HepG2 (cell line): Measurements from ENCODE around the gene SLCO3A1. TPM values are rescaled to one million over a fixed set of nuclear protein-coding genes. Genes with fewer than 3 reads are reported as not detected.

Experiments used
- ATAC-seq: fragments of 200-7000 bp; cut with Tn5 transposase; 3 replicates; pipeline ENCODE4 v1.9.1; 2020; ENCODE audit warnings: mild to moderate bottlenecking, moderate library complexity
- BruUV-seq: library from RNA; stranded (reverse); fragments of 400-500 nt; replicated peaks from 2 replicates; lab custom pipeline; 2021; lab: Mats Ljungman, UMichigan
- CTCF ChIA-PET: fragments of 300-600 bp; formaldehyde crosslinking; extraction: SDS; loops from one replicate; lab custom pipeline; 2021; ENCODE audit warnings: low total read pairs, inconsistent platforms, low intra/inter-chr PET ratio; lab: Yijun Ruan, JAX
- POLR2A ChIA-PET: fragments of 350-600 bp; sonication (Branson Sonifier 250); formaldehyde crosslinking; loops from one replicate; lab custom pipeline; 2020; ENCODE audit warnings: antibody characterized with exemption, inconsistent platforms; lab: Yijun Ruan, JAX
- DNase-seq: peaks from one replicate; pipeline ENCODE4 v3.0.0-alpha.2; 2015; ENCODE audit warnings: low spot score
- FAIRE-seq: peaks from 3 replicates; lab custom pipeline; 2011; peaks lifted over from hg19 to GRCh38; lab: Jason Lieb, UNC
- H2AFZ ChIP-seq: one replicate; pipeline ENCODE4 v1.6.1; 2011; ENCODE audit warnings: low read length, inconsistent platforms
- H3K27ac ChIP-seq: fragments of 300-600 bp; 3 replicates; pipeline ENCODE4 v1.8.0; 2011; ENCODE audit warnings: mixed run types, mild to moderate bottlenecking, mixed read lengths, low read length, inconsistent platforms; ENCODE audit not compliant: insufficient read depth; ENCODE audit errors: extremely low read length
- H3K27me3 ChIP-seq, 2 experiments: fragments of 200-600 bp in 1 of 2; 2 replicates in 1 of 2; 3 replicates in 1 of 2; pipeline versions ENCODE4 v1.6.0 to v1.8.0; 2011; ENCODE audit warnings: low read length in 2 of 2, mild to moderate bottlenecking in 2 of 2, moderate library complexity in 2 of 2, inconsistent platforms in 1 of 2; ENCODE audit not compliant: insufficient read depth in 2 of 2, control insufficient read depth in 1 of 2
- H3K36me3 ChIP-seq, 2 experiments: fragments of 200-600 bp in 1 of 2; replicated peaks in 1 of 2; 2 replicates in 1 of 2; 3 replicates in 1 of 2; pipeline versions ENCODE4 v1.5.1 to v1.8.0; 2011; ENCODE audit warnings: low read length in 2 of 2, inconsistent platforms in 1 of 2; ENCODE audit not compliant: insufficient read depth in 2 of 2, control insufficient read depth in 1 of 2
- H3K4me1 ChIP-seq: 2 replicates; pipeline ENCODE4 v1.5.1; 2012; ENCODE audit warnings: low read length, inconsistent platforms; ENCODE audit not compliant: insufficient read depth
- H3K4me2 ChIP-seq: 2 replicates; pipeline ENCODE4 v1.6.0; 2011; ENCODE audit warnings: low read depth, low read length, inconsistent platforms
- H3K4me3 ChIP-seq, 3 experiments: fragments of 200-600 bp in 1 of 3; sonication (generic), shearing (Covaris generic) in 1 of 3; replicated peaks in 1 of 3; 2 replicates each; pipeline ENCODE4 v1.5.1; 2011 to 2016; ENCODE audit warnings: low read length in 3 of 3, inconsistent platforms in 2 of 3, low read depth in 2 of 3, mild to moderate bottlenecking in 2 of 3, control low read depth in 1 of 3, mixed read lengths in 1 of 3; ENCODE audit not compliant: insufficient read depth in 1 of 3
- H3K79me2 ChIP-seq: one replicate; pipeline ENCODE4 v1.6.1; 2011; ENCODE audit warnings: low read length, inconsistent platforms; ENCODE audit not compliant: insufficient read depth
- H3K9ac ChIP-seq: 2 replicates; pipeline ENCODE4 v1.6.0; 2011; ENCODE audit warnings: mild to moderate bottlenecking, low read depth, low read length, inconsistent platforms; ENCODE audit not compliant: insufficient read depth
- H3K9me3 ChIP-seq: 2 replicates; pipeline ENCODE4 v1.5.1; 2012; ENCODE audit warnings: mild to moderate bottlenecking, low read length
- H4K20me1 ChIP-seq: 2 replicates; pipeline ENCODE4 v1.6.0; 2011; ENCODE audit warnings: inconsistent platforms, mild to moderate bottlenecking, low read length, moderate library complexity; ENCODE audit not compliant: insufficient read depth
- AGO2 ChIP-seq: fragments of 200-400 bp; formaldehyde crosslinking; optimal IDR thresholded peaks from 2 replicates; pipeline ENCODE3; 2017; ENCODE audit warnings: mild to moderate bottlenecking, low read depth, low read length, moderate library complexity
- E2F5 ChIP-seq: sonication (generic); formaldehyde crosslinking; conservative IDR thresholded peaks from 2 replicates; pipeline ENCODE4 v1.4.0; 2020; ENCODE audit warnings: missing genetic modification reagents
- ISL2 ChIP-seq: sonication (generic); formaldehyde crosslinking; IDR thresholded peaks from 2 replicates; pipeline ENCODE4 v1.5.0; 2020; ENCODE audit warnings: missing genetic modification reagents
- KLF13 ChIP-seq: sonication (generic); formaldehyde crosslinking; IDR thresholded peaks from 2 replicates; pipeline ENCODE4 v1.4.0; 2020; ENCODE audit warnings: mild to moderate bottlenecking, missing genetic modification reagents
- MLLT10 ChIP-seq: sonication (generic); formaldehyde crosslinking; IDR thresholded peaks from 2 replicates; pipeline ENCODE4 v1.4.0; 2020; ENCODE audit warnings: missing genetic modification reagents
- MTERF4 ChIP-seq: sonication (generic); formaldehyde crosslinking; IDR thresholded peaks from 2 replicates; pipeline ENCODE4 v1.8.0; 2023; ENCODE audit warnings: mild to moderate bottlenecking, missing genetic modification reagents
- NR2F6 ChIP-seq, 2 experiments: IDR thresholded peaks; 2 replicates each; pipeline ENCODE4 v1.6.1; 2016; ENCODE audit warnings: antibody characterized with exemption in 1 of 2, mild to moderate bottlenecking in 1 of 2
- RERE ChIP-seq: IDR thresholded peaks from 2 replicates; pipeline ENCODE4 v1.6.1; 2016; ENCODE audit warnings: low read depth, missing genetic modification reagents, missing compliant biosample characterization
- ZBTB2 ChIP-seq: sonication (generic); formaldehyde crosslinking; IDR thresholded peaks from 2 replicates; pipeline ENCODE4 v1.8.0; 2022; ENCODE audit warnings: low read depth, missing genetic modification reagents
- ZSCAN29 ChIP-seq: sonication (generic); formaldehyde crosslinking; conservative IDR thresholded peaks from 2 replicates; pipeline ENCODE4 v1.4.0; 2020; ENCODE audit warnings: mild to moderate bottlenecking, missing genetic modification reagents
- WGBS: methylation state at CpG from one replicate; pipeline ENCODE4 v1.1.6; 2017; ENCODE audit warnings: low lambda C conversion rate; 5-methylcytosine and 5-hydroxymethylcytosine counted together
- in situ Hi-C: cut with HindIII; loops from 2 replicates; pipeline ENCODE4 v1.10.0; 2017; ENCODE audit warnings: low pct_unique_long_range_greater_than_20kb; ENCODE audit not compliant: extremely low pct_ligation_motif_present
- intact Hi-C: fragments of 100-400 bp; cut with micrococcal nuclease; formaldehyde crosslinking; loops from one replicate; pipeline ENCODE4 v1.10.0; 2022; ENCODE audit not compliant: unreplicated experiment
- polyA plus RNA-seq, 8 experiments: library from polyadenylated mRNA; depleted of rRNA in 3 of 8; stranded (reverse) in 7 of 8; unstranded in 1 of 8; fragments of >200 nt; fragmentation: Illumina TruSeq in 4 of 8; extraction: Trizol in 4 of 8; gene quantifications; 2 replicates each; pipeline versions ENCODE4 v1.2.1 to v1.2.3, GENCODE V29; 2011 to 2016; ENCODE audit warnings: low read depth in 4 of 8, missing spikeins in 1 of 8, mixed read lengths in 1 of 8; ENCODE audit not compliant: insufficient read depth in 1 of 8
- total RNA-seq, 5 experiments: library from RNA; depleted of rRNA; stranded (reverse); fragments of >200 nt; fragmentation: Illumina TruSeq; extraction: Trizol; gene quantifications; 2 replicates each; pipeline ENCODE4 v1.2.3, GENCODE V29; 2016; ENCODE audit warnings: low read depth in 1 of 5

The SLCO3A1 gene
- total and polyA plus RNA-seq, 2 of the 13 experiments (the other 11 are each of a cell fraction or from before 2014, with no cell fraction given): 0.02 TPM; not detected in 1

- DNase-seq (no peak), FAIRE-seq (no peak)
- in situ Hi-C loops: no loop called here
- peaks cover 0 to 2% of the 10 kb centered on the region in 2 experiments; a peak in 1 of 5 replicates for H3K27me3 ChIP-seq
- BruUV-seq: no TSS peak
- no peaks in the 10 kb centered on the region for H3K36me3 ChIP-seq
- ChIA-PET CTCF (no interaction called here), POLR2A (no interaction called here)
- no peak overlapping the region for H3K27ac ChIP-seq
- no peaks in the 10 kb centered on the region for H3K79me2 ChIP-seq
- no peaks in the 10 kb centered on the region for H3K9me3 ChIP-seq
- H3K9ac ChIP-seq: no peak overlapping the region
- WGBS: 10% methylated on average over 2 of the region's 3 CpGs
- no peaks in the 10 kb centered on the region for H3K4me1 ChIP-seq
- H2AFZ ChIP-seq: no peak overlapping the region
- H3K4me3 ChIP-seq: no peak overlapping the region
- H4K20me1 ChIP-seq: no peaks in the 10 kb centered on the region
- TF ChIP-seq AGO2: no peak
- no peak for TF ChIP-seq MLLT10 (CRISPR knock-in tag)
- TF ChIP-seq ISL2 (CRISPR knock-in tag): no peak
- no peak for TF ChIP-seq E2F5 (CRISPR knock-in tag)
- TF ChIP-seq, all 625 proteins: peak for 0
- no peak overlapping the region for H3K4me2 ChIP-seq
- intact Hi-C loops: no loop called here
- ATAC-seq: no peak
Measured at GRCh38 chr15:91886878-91887277, 33.4 kb downstream of the SLCO3A1 start.

GRCh38 chr15:91887321-91887720, 33.8 kb downstream of the SLCO3A1 start:
- DNase-seq: no peak
- Histone ChIP-seq H3K36me3 (no peaks in the 10 kb centered on the region), H3K4me3 (no peak overlapping the region), H3K27me3 (no peaks in the 10 kb centered on the region; a peak in 1 of 5 replicates), H3K4me2 (no peak overlapping the region), H2AFZ (no peak overlapping the region), H3K27ac (no peak overlapping the region), H3K9ac (no peak overlapping the region), H3K4me1 (no peaks in the 10 kb centered on the region), H3K9me3 (no peaks in the 10 kb centered on the region), H4K20me1 (no peaks in the 10 kb centered on the region), H3K79me2 (no peaks in the 10 kb centered on the region)
- CTCF ChIA-PET: no interaction called here
- POLR2A ChIA-PET: no interaction called here
- FAIRE-seq: no peak
- intact Hi-C loops: no loop called here
- in situ Hi-C loops: no loop called here
- WGBS: 18% methylated on average over 4 of the region's 6 CpGs
- no peak for ATAC-seq
- BruUV-seq: no TSS peak
- no peak for TF ChIP-seq KLF13 (CRISPR knock-in tag)
- no peak for TF ChIP-seq MTERF4 (CRISPR knock-in tag)
- TF ChIP-seq RERE (CRISPR knock-in tag): no peak
- no peak for TF ChIP-seq NR2F6 (IDR thresholded peaks at IDR 0.05)
- TF ChIP-seq NR2F6 (CRISPR knock-in tag; IDR thresholded peaks at IDR 0.05): no peak
- TF ChIP-seq ZSCAN29 (CRISPR knock-in tag): no peak
- no peak for TF ChIP-seq ZBTB2 (CRISPR knock-in tag)
